Lower leg skin (tissue), 4 donors: Measurements from ENCODE around the gene DUOXA2. TPM values are rescaled to one million over a fixed set of nuclear protein-coding genes. Genes with fewer than 3 reads are reported as not detected.

ENCODE experiments used
- DNase-seq, 2 donors: peaks; one replicate each; pipeline ENCODE4 v3.0.0-alpha.2; 2019; ENCODE audit warnings: low spot score in 2 of 2
- H3K4me3 ChIP-seq: fragments of 200-600 bp; sonication (generic); 2 replicates; pipeline ENCODE4 v1.5.1; 2017; ENCODE audit warnings: mild to moderate bottlenecking, low read depth; ENCODE audit not compliant: poor library complexity, severe bottlenecking
- POLR2A ChIP-seq, 2 donors: fragments of 450-650 bp; IDR thresholded peaks; one replicate each; pipeline ENCODE4 v1.6.1; 2016 to 2017; ENCODE audit warnings: antibody characterized with exemption in 2 of 2, mild to moderate bottlenecking in 1 of 2, moderate library complexity in 1 of 2
- WGBS, 2 donors: methylation state at CpG; one replicate each; pipeline ENCODE4 v1.1.5; 2018; 5-methylcytosine and 5-hydroxymethylcytosine counted together
- intact Hi-C: fragments of 100-400 bp; cut with DNase I; formaldehyde crosslinking; loops from one replicate; pipeline ENCODE4 v1.15.0; 2023; ENCODE audit warnings: low total_unique reads
- total RNA-seq, 4 donors: library from RNA; depleted of rRNA; stranded (reverse); fragments of >200 nt; gene quantifications; one replicate each; pipeline ENCODE4 v1.1.0, GENCODE V29; 2016
- TF ChIP-seq, protein P1 (sequence below), 3 donors: fragments of 450-650 bp; IDR thresholded peaks; one replicate each; pipeline ENCODE4 v1.5.1; 2016; ENCODE audit warnings: antibody characterized with exemption in 3 of 3, mild to moderate bottlenecking in 3 of 3, moderate library complexity in 2 of 3

DUOXA2 gene
- total RNA-seq, 4 donors from 2014 or later: not detected

- H3K4me3 ChIP-seq: no peak overlapping the region
- no peak for DNase-seq
- TF ChIP-seq POLR2A (IDR thresholded peaks at IDR 0.05): no peak
- TF ChIP-seq, protein P1, sequence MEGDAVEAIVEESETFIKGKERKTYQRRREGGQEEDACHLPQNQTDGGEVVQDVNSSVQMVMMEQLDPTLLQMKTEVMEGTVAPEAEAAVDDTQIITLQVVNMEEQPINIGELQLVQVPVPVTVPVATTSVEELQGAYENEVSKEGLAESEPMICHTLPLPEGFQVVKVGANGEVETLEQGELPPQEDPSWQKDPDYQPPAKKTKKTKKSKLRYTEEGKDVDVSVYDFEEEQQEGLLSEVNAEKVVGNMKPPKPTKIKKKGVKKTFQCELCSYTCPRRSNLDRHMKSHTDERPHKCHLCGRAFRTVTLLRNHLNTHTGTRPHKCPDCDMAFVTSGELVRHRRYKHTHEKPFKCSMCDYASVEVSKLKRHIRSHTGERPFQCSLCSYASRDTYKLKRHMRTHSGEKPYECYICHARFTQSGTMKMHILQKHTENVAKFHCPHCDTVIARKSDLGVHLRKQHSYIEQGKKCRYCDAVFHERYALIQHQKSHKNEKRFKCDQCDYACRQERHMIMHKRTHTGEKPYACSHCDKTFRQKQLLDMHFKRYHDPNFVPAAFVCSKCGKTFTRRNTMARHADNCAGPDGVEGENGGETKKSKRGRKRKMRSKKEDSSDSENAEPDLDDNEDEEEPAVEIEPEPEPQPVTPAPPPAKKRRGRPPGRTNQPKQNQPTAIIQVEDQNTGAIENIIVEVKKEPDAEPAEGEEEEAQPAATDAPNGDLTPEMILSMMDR (IDR thresholded peaks at IDR 0.05): no peak
- intact Hi-C loops: no loop called here
- 78 to 85% methylated on average over 12 of the region's 12 CpGs for WGBS, 2 donors
Measured at GRCh38 chr15:45138814-45139765, 25.0 kb downstream of the DUOXA2 start.

GRCh38 chr15:45139770-45140169 lies 25.6 kb downstream of the DUOXA2 start:
- intact Hi-C loops: no loop called here
- TF ChIP-seq POLR2A (IDR thresholded peaks at IDR 0.05): no peak
- TF ChIP-seq, protein P1 (IDR thresholded peaks at IDR 0.05): no peak
- no peak overlapping the region for H3K4me3 ChIP-seq
- 96 to 97% methylated on average over 6 of the region's 6 CpGs for WGBS, 2 donors
- DNase-seq: no peak

- TF ChIP-seq, protein P1 (IDR thresholded peaks at IDR 0.05): no peak
- no peak for TF ChIP-seq POLR2A (IDR thresholded peaks at IDR 0.05)
- no peak overlapping the region for H3K4me3 ChIP-seq
- 96 to 97% methylated on average over 10 of the region's 10 CpGs for WGBS, 2 donors
- intact Hi-C loops: no loop called here
- DNase-seq: no peak
Measured at GRCh38 chr15:45140557-45141250, 26.6 kb downstream of the DUOXA2 start.

GRCh38 chr15:45141386-45141785 lies 27.3 kb downstream of the DUOXA2 start:
- DNase-seq: no peak
- H3K4me3 ChIP-seq: no peak overlapping the region
- WGBS, 2 donors: 77 to 81% methylated on average over 5 of the region's 5 CpGs
- intact Hi-C loops: no loop called here
- no peak for TF ChIP-seq POLR2A (IDR thresholded peaks at IDR 0.05)
- TF ChIP-seq, protein P1 (IDR thresholded peaks at IDR 0.05): no peak

DNA sequence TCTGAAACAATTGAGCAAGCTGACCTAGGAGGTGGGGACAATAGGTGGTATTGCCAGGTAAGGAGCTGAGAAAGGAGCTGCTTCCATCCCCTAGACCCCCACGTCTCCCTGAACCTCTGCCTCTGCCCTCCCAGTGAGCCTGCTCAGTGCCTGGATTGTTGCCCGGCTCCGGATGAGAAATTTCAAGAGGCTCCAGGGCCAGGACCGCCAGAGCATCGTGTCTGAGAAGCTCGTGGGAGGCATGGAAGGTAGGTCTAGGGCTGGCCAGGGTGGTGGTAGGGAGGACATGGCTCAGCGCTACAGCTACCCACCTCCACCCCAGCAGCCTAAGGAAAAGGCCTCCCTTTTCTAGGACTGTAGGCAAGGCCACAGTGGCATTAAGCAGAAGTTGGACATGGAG lies 28.9 kb downstream of the DUOXA2 start:
- intact Hi-C loops: no loop called here
- WGBS, 2 donors: 87 to 90% methylated on average over 7 of the region's 7 CpGs
- no peak overlapping the region for H3K4me3 ChIP-seq
- TF ChIP-seq, protein P1 (IDR thresholded peaks at IDR 0.05): no peak
- TF ChIP-seq POLR2A (IDR thresholded peaks at IDR 0.05): no peak
- DNase-seq: no peak
